ENCODE data around the gene NKPD1.
"Not testable (repeated sequence)": the region's sequence is repeated elsewhere in the genome, so short reads cannot be mapped to it uniquely, and the experiment has no call there.

NKPD1 gene

GRCh38 chr19:45139286-45140143, 21.3 kb downstream of the NKPD1 start:
- no peak for DNase-seq

- DNase-seq, result no peak
These were observed 22.5 kb downstream of the NKPD1 start for GRCh38 chr19:45138303-45138751.

- no peak for DNase-seq
These were observed 23.5 kb downstream of the NKPD1 start for GRCh38 chr19:45137179-45137761.

- no peak for DNase-seq
These were observed 24.1 kb downstream of the NKPD1 start for GRCh38 chr19:45136507-45137178.

DNA sequence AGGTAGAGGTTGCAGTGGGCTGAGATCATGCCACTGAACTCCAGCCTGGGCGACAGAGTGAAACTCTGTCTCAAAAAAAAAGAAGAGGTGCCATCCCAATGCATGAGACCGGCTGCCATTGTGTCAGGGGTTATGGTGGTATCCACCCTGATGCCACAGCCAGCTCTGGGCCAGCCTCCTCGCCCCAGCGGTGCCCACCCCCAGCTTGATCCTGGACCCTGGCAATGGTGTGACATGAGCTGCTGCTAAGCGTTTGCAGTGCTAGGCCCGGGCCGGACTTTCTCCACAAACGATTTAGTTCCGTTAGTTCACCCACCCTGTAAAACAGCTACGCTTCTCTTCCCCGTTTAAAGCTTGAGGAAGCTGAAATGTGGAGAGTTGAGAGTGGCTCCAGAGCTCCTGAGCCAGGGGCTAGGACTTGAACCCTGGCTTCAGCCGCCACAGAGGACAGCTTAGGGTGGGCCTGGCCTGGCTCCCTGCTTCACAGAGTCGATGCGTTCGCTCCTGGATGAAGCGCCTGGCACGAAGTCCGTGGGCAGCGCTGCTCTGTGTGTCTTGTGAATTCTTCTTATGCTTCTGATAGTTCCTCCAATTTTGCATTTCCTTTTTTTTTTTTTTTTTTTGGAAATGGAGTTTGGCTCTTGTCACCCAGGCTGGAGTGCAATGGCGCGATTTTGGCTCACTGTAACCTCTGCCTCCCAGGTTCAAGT, 25.5 kb downstream of the NKPD1 start:
- DNase-seq, result no peak

DNA sequence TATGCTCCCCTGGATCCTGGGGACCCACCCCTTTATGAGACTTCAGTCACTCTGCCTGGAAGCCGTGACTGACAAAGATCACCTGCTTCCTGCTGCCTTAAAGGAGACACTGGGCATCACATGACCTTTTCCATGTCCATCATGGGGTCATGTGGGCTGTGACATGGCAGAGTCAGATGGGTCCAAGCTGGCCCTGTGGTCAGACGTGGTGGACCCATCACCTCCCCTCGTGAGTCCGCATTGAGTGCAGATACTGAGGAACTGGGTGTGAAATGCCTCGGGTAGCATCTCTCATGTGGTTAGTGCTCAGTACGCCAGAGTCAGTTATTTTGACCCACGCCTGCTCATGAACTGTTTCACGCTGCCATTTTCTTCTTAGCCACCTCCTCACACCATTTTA, 27.1 kb downstream of the NKPD1 start:
- DNase-seq, result no peak

GRCh38 chr19:45130888-45131615, 29.7 kb downstream of the NKPD1 start:
- no peak for DNase-seq

DNA sequence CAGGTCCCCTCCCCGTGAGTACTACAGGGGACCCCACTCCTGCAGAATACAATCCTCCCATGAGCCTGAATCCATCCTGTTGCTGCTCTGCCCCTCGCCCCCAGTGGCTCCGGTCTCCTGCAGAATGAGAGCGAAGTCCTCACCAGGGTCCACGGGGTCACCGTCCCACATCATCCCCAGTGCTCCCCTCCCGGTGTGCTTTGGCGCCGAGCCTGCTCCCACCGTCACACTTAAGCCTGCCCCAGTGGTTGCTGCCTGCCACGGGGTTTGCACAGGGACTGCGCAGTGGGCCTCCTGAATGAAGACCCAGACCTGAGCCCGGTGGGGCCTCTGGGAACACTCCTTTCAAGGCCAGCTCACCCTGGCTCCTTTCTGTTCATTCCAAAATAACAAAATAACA, 30.5 kb downstream of the NKPD1 start:
- no peak for DNase-seq

DNA sequence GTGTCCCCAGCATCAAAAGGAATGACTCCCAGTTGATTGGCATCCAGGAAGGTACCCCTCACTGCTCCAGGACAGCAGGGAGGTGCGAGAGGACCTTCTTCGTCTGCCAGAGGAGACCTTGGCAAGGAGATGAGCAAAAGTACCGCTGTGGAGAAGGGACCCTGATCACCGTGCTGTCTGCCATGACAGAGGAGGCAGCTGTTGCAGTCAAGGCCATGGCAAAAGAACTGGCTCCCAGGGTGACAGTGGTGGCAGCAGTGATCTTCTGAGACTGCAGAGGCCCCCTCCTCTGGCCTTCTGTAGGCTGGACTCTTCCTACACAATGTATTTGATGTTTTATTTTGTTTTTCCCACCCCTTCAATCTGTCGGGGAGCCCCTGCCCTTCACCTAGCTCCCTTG, 32.0 kb downstream of the NKPD1 start:
- DNase-seq, result no peak

DNA sequence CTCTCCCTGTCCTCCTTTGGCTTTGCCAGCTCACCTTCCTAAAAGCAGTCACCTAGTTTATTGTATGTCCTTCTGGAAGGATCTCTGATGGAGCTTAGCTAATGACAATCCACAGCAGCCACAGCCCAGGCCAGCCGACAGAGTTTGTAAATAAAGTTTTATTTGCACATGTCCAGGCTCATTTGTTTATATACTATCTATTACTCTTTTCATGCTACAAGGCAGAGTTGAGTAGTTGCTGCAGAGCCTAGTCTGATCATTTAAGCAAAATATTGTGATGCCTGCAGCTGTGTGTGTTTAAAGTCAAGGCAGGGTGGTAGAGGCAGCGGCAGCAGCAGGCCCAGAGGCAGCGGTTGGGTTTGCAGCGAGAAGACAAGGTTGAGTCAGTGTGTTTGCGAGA, 32.6 kb downstream of the NKPD1 start:
- DNase-seq, result no peak

- DNase-seq, result no peak
These were observed 34.1 kb downstream of the NKPD1 start for GRCh38 chr19:45126654-45127053.

GRCh38 chr19:45125975-45126493, 34.7 kb downstream of the NKPD1 start:
- DNase-seq, result peak; percentile 50

DNA sequence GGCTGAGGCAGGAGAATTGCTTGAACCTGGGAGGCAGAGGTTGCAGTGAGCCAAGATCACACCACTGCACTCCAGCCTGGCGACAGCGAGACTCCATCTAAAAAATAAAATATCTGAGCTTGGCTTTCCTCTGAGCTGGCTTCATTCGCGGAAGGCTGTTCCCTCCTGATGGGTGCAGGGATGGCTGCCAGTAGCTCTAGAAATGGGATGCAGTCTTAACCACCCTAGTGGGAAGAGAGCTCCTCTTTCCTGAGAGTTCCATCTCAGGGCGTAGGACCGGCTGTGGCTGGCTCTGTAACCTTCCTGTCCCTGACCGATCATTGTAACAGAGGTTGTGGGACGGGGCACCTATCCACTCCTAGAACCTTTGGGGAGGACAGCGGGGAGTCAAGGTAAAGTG, 35.4 kb downstream of the NKPD1 start:
- no peak for DNase-seq

DNA sequence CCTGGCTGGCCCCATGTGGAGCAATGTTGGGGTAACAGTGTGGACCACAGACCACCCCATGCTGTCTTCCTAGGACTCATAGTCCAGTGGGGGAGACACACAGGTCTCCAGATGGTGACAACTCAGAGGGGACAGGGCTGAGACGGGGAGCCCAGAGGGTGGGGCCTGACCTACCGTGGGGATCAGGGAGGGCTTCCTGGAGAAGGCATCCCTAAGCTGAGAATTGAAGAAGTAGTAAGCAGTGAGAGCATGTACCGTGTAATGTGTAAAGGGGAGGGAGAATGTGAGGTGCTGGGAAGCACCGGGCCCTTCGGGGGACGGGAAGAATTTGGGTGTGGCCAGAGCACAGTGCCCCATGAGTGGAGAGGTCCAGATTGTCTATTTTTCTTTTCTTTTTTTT, 36.8 kb downstream of the NKPD1 start:
- DNase-seq, result no peak

DNA sequence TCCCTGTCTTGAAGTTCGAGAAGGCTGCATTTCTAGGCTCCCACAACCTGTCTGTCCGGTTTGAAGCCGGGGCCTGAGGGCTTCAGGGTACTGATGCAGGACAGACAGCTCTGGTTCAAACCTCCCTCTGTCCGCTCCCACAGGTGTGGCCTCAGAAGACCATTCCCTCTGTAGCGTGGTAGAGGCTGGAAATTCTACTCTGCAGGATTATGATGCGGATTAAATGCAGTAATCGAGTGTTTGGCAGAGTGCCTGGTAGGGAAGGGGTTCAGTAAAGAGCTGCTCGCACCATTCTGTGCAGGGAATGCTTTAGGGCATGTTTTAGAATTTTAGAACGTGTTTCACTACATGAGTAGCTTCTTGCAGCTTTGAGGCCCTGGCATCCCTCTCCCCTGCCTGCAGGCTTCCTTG, 37.3 kb downstream of the NKPD1 start:
- no peak for DNase-seq

DNA sequence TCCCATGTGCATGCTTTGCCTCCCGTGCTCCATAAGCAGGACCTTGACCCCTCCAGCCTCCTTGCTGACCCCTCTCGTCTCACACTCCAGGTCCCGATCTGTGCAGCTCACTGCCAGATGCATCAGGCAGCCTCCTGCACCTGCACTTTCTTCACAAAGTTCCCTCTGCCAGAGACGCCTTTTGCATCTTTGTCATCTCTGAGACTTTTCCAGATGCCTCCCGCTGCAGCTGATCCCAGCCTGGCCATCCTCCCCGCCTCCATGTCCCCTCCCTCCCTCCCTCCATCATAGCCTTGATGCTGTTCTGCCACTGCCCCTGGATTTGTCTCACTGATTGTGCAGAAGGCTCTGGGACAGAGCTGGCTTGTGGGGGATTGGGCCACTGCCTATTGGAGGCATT, 38.0 kb downstream of the NKPD1 start:
- DNase-seq, result no peak

DNA sequence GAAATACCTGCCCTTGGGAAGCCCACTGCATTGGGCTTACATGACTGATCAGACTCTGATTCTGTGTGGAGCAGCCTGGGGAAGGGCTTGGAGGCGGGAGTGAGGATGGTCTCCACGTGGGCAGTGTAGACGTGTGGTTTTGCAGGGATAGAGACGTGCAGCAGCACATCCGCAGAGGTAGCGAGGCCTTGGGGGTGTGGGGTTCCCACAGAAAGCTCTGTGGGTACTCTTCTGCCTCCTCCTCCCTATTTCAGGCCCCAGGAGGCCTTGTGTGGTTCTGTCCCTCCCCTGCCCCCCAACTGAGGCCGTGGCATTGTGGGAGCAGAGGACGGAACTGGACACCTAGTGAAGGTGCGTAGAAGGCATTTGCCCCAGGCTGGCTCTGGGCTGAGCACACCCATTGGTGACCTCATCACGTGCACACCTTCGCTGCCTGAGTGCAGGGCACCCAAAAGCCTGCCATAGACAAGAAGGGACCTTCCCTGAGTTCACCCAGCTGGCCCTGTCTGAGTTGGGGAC, 38.9 kb downstream of the NKPD1 start:
- no peak for DNase-seq

GRCh38 chr19:45119582-45119981, 41.2 kb downstream of the NKPD1 start:
- DNase-seq, result no peak

DNA sequence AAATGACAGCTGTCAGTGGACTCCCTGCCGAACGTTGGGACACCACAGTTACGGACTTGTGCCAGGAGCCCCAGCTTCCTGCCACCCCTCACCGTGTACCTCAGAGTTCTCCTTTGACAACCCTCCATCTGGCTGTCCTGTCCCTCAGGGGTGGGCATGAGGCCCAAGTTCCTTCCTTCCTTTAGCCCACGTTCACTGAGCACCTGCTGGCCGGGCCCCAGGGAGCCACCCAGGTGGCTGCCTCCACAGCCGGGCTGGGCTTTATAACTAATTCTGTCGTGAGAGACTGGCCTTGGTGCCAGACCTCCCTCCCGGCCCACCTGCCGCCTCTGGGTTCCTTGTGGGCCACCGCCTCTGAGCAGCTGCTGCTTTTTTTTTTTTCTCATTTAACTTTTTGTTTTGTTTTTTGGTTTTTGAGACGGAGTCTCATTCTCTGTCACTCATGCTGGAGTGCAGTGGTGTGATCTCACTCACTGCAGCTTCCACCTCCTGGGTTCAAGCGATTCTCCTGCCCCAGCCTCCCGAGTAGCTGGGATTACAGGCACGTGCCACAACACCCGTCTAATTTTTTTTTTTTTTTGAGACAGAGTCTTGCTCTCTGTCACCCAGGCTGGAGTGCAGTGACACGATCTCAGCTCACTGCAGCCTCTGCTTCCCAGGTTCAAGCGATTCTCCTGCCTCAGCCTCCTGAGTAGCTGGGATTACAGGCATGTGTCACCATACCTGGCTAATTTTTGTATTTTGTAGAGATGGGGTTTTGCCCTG, 42.0 kb downstream of the NKPD1 start:
- not testable (repeated sequence) for DNase-seq

DNA sequence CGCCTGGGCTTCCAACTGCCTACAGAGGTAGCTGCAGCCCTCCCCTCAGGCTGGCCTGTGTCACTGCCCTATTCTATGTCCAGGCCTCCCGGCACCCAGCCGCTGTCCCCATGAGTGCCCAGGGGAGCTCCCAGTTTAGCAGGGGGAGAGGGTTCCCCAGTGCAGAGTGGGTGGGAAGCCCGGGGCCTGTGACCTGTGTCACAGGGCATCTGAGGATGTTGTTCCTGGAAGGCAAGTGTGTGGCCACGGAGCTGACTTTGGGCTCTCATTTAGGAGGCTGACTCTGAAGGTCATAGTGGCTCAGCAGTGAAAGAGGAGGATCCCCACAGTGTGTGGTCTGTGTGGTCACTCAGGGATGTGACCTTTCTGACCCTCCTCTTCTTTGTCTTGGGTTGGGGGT, 42.7 kb downstream of the NKPD1 start:
- DNase-seq, result no peak

GRCh38 chr19:45117671-45118070, 43.1 kb downstream of the NKPD1 start:
- no peak for DNase-seq

All from central memory CD4-positive, alpha-beta T cell (primary cell).